ENCODE data around the gene CD79A.
"Not testable (repeated sequence)": the region's sequence is repeated elsewhere in the genome, so short reads cannot be mapped to it uniquely, and the experiment has no call there.

Gene CD79A

DNA sequence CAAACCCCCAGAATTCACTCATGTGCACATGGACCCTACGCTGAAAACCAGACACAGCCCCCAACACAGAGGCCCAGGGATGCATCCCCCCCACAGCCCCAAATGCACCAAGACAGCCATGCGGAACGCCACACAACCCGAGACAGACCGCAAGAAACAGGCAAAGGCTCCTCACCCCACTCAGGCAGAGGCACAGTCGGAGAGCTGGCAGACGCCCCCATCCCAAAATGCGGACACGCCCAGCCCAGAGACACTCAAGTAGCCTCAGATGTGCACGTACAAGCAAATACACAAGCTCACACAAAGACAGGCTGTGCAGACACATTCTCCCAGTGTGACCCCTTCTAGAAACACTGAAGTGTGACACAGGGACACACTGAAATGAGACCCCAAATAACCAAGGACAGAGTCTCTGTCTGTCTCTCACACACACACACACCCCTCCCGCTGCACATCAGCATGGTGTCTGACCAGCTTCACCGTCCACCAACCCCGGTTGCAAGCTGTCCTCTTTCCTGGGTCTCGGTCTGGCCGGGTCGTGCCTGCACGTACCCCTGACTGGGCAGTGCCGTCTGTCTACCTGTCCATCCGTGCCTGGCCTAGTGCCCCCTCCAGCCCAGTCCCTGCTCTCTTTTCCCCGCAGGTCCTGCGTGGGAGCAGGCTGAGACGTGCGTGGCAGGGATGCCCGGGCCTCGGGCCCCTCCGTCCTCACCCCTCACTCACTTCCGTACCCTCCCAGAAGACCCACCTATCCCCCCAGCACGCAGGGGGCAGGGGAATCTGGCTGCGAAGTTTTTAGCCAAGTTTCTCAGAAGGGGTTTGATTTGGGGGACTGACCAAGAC, 35.0 kb downstream of the CD79A start:
- intact Hi-C loops (cut with DNase I; ENCODE audit: low total_unique reads): loop anchor here (2.0 kb wide), 1 partner anchor 399 kb away; no protein-coding TSS in a partner anchor
- peaks cover 0 to 16% (median 7%) of the 10 kb centered on the region in 4 donors for H3K4me1 ChIP-seq
- no peaks in the 10 kb centered on the region for H3K9me3 ChIP-seq
- H3K27me3 ChIP-seq: peaks cover 0 to 59% of the 10 kb centered on the region in 2 donors
- TF ChIP-seq, protein P1, sequence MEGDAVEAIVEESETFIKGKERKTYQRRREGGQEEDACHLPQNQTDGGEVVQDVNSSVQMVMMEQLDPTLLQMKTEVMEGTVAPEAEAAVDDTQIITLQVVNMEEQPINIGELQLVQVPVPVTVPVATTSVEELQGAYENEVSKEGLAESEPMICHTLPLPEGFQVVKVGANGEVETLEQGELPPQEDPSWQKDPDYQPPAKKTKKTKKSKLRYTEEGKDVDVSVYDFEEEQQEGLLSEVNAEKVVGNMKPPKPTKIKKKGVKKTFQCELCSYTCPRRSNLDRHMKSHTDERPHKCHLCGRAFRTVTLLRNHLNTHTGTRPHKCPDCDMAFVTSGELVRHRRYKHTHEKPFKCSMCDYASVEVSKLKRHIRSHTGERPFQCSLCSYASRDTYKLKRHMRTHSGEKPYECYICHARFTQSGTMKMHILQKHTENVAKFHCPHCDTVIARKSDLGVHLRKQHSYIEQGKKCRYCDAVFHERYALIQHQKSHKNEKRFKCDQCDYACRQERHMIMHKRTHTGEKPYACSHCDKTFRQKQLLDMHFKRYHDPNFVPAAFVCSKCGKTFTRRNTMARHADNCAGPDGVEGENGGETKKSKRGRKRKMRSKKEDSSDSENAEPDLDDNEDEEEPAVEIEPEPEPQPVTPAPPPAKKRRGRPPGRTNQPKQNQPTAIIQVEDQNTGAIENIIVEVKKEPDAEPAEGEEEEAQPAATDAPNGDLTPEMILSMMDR (IDR thresholded peaks at IDR 0.05): no peak
- H3K36me3 ChIP-seq: peaks cover 0 to 13% (median 0%) of the 10 kb centered on the region in 3 donors
- no peak for DNase-seq
- no peak overlapping the region for H3K27ac ChIP-seq
- H3K4me3 ChIP-seq: no peak overlapping the region

DNA sequence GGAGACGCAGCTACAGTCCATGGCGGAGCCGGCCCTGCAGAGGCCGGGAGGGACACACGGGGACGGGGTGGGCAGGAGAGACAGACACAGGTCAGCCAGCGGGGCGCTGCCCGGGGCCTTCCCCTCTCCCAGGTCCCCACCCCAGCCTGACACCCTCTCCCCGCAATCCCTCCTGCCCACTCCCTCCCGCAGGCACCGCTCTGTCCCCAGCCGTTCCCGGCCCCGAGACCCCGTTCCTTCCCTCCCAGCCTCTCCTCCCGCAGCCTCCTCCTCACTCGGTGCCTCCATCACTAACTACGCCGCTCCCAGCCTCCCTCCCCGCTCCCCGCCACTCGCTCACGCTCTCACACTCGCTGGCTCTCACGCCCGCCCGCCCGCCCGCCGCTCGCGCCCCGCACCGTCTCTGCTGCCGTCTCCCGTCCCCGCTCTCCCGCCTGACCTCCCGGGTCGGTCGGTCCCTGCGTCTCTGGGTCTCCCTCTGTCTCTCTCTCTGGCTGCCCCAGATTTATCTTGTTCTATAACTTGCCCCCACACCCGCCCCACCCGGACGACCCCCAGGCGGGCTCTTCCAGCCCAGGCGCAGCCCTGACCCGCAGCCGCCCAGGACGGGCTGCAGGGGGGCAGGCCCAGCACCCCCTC, 35.9 kb downstream of the CD79A start:
- no peak overlapping the region for H3K27ac ChIP-seq
- peaks cover 0 to 4% (median 0%) of the 10 kb centered on the region in 3 donors for H3K36me3 ChIP-seq
- intact Hi-C loops (cut with DNase I; ENCODE audit: low total_unique reads): loop anchor here (2.0 kb wide), 1 partner anchor 398 kb away; no protein-coding TSS in a partner anchor
- peaks cover 0 to 68% of the 10 kb centered on the region in 2 donors for H3K27me3 ChIP-seq
- H3K4me1 ChIP-seq: peaks cover 0 to 16% (median 7%) of the 10 kb centered on the region in 4 donors
- no peaks in the 10 kb centered on the region for H3K9me3 ChIP-seq
- no peak overlapping the region for H3K4me3 ChIP-seq
- TF ChIP-seq, protein P1 (IDR thresholded peaks at IDR 0.05): no peak
- DNase-seq: no peak

DNA sequence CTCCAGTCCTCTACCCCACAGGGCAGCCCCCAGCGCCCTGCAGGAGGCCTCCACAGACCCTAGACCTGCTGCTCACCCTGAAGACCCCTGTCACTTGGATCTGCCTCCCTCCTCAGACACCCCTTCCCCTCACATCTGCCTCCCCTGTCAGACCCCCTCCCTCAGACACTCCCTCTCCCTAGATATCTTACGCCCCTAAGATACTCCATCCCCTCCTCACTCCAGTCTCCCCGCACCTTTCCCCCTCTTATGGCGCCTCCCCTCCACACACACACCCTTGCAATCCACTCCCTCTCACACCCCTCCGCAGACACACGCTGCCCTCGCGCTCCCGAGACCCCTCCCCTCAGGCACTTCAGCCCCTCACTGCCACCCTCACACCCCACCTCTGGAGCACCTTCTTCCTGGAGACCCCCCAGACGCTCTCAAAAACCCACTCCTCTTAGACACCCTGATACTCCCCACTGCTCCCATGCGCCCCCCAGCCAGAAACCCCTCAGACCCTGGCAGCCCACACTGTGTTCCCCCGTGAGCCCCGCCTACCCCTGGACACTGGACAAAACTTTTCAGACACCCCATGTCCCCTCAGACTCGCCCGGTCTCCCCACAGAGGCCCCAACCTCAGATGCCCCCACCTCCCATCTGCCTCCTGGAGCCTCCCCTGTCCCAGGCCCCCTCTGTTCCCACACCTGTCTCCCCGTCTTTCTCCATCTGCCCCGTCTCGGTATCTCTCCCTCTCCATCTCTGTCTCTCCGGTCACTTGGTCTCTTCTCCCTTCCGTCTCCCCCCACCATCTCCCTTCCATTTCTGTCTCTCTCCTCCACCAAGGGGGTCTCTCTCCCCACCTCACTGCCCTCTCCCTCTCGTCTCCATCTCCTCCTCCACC, 36.7 kb downstream of the CD79A start:
- Histone ChIP-seq H3K4me1 (peaks cover 0 to 16% (median 7%) of the 10 kb centered on the region in 4 donors), H3K9me3 (no peaks in the 10 kb centered on the region), H3K27me3 (peaks cover 0 to 71% of the 10 kb centered on the region in 2 donors), H3K27ac (no peak overlapping the region), H3K4me3 (no peak overlapping the region), H3K36me3 (no peaks in the 10 kb centered on the region)
- TF ChIP-seq, protein P1 (IDR thresholded peaks at IDR 0.05): no peak
- intact Hi-C loops (cut with DNase I; ENCODE audit: low total_unique reads): loop anchor here (2.0 kb wide), 1 partner anchor 397 kb away; no protein-coding TSS in a partner anchor
- no peak for DNase-seq

DNA sequence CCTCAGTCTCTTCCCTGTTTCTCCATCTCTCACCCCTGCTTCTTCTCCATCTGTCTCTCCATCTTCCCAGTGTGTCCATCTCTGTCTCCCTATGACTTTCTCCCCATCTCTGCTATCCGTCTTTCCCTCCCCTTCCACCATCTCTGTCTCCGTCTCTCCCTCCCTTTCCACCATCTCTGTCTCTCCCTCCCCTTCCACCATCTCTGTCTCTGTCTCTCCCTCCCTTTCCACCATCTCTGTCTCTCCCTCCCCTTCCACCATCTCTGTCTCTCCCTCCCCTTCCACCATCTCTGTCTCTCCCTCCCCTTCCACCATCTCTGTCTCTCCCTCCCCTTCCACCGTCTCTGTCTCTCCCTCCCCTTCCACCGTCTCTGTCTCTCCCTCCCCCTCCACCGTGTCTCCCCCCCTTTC, 37.4 kb downstream of the CD79A start:
- intact Hi-C loops (cut with DNase I; ENCODE audit: low total_unique reads); H3K4me3 ChIP-seq; H3K27ac ChIP-seq; H3K36me3 ChIP-seq; DNase-seq; H3K9me3 ChIP-seq: not testable (repeated sequence)
- peaks cover 0 to 16% (median 7%) of the 10 kb centered on the region in 4 donors for H3K4me1 ChIP-seq
- peaks cover 0 to 78% of the 10 kb centered on the region in 2 donors for H3K27me3 ChIP-seq

DNA sequence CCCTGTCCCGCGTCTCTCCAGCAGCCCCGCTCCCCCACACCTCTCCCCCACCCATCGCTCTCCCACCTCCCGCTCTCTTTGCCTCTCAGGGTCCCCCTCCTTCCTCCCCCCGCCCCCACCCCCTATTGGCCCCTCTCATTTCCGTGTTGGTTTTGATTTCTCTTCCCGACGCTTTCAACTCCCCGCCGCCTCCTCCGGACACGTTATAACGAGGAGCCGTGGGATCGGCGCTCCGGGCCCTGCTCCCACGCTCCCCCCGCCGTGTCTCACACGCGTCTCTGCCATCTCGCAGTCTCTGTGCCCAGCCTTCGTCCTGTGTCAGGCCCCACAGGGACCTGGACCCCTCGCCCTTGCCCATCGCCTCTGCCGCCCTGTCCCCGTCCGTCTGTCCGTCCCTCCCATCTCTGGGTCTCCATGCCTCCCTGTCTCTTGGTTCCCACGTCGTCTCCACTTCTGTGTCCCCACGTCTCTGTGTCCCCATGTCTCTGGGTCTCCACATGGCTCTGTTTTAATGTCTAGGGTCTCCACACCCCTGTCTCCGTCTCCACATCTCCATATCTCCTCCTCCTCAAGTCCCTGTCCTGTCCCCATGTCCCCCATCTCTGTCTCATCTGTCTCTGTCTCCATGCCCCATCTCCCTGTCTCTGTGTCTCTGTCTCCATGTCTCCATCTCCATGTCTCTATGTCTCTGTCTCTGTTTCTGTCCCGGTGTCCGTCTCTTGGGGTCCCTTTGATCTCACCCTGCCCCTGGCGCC, 38.1 kb downstream of the CD79A start:
- H3K27ac ChIP-seq: no peak overlapping the region
- peaks cover 0 to 16% (median 7%) of the 10 kb centered on the region in 4 donors for H3K4me1 ChIP-seq
- DNase-seq: no peak
- no peaks in the 10 kb centered on the region for H3K36me3 ChIP-seq
- intact Hi-C loops (cut with DNase I; ENCODE audit: low total_unique reads): no loop called here
- H3K9me3 ChIP-seq: no peaks in the 10 kb centered on the region
- TF ChIP-seq, protein P1 (IDR thresholded peaks at IDR 0.05): no peak
- H3K27me3 ChIP-seq: peaks cover 0 to 86% of the 10 kb centered on the region in 2 donors
- no peak overlapping the region for H3K4me3 ChIP-seq
